Heart left ventricle (tissue), 13 donors: ENCODE results near the gene SLC4A2.

ENCODE experiments used
- CTCF ChIP-seq, 12 donors: fragments of 200-600 bp; sonication (generic) in 4 of 12; IDR thresholded peaks; one replicate each; pipeline versions ENCODE4 v1.5.0 to v1.8.0; 2018 to 2022; ENCODE audit warnings: antibody characterized with exemption in 12 of 12, mild to moderate bottlenecking in 5 of 12
- POLR2A ChIP-seq, 2 donors: fragments of 450-650 bp; IDR thresholded peaks; one replicate each; pipeline ENCODE4 v1.6.1; 2017; ENCODE audit warnings: antibody characterized with exemption in 2 of 2, mild to moderate bottlenecking in 2 of 2, moderate library complexity in 2 of 2
- donor health status: ischemic (EF 13 %, LVEDD 7.1; RV severe dilation, severe dysfunction).
- donor health status: DM: no; HTN: yes; CAD: no.
- donor health status: DM: no; HTN: no; CAD: no.
- donor health status: ischemic (EF 25% LVEDD 6.9; RV normal size, moderate dysfunction).
- donor health status: ischemic (EF 25% LVEDD 5.7; RV mildly dilated, moderate dysfunction).
- donor health status: ischemic (EF 35%, LVEDD 5.7; RV mildly dilated, moderate dysfunction).
- donor health status: nonischemic (EF 11% LVEDD 7.7; RV severe dilation, severe dysfunction).
- donor health status: DM: yes; HTN: yes; CAD: no.
- donor health status: PGD.
- donor health status: ischemic (EF 29% LVEDD 5.4; RV normal size, mild dysfunction).
- donor health status: nonischemic (EF 23%, LVEDD 6.1; RV moderate dilation, normal function).

- TF ChIP-seq CTCF (IDR thresholded peaks at IDR 0.05), result no peak
- TF ChIP-seq POLR2A (IDR thresholded peaks at IDR 0.05), result no peak
These were observed 24.9 kb upstream of the SLC4A2 start for GRCh38 chr7:151034312-151035025.
